Neural progenitor cell (in vitro differentiated cells): Measurements from ENCODE around the gene THSD4.

Experiments
- CTCF ChIP-seq: fragments of 200-600 bp; sonication (generic); IDR thresholded peaks from 2 replicates; pipeline ENCODE4 v1.5.1; 2017; ENCODE audit warnings: antibody characterized with exemption, mild to moderate bottlenecking
- EZH2 ChIP-seq: fragments of 200-600 bp; sonication (generic); IDR thresholded peaks from 2 replicates; pipeline ENCODE4 v1.6.1; 2017; ENCODE audit warnings: antibody characterized with exemption, mild to moderate bottlenecking, moderate library complexity
- EZH2phosphoT487 ChIP-seq: fragments of 200-600 bp; sonication (generic); IDR thresholded peaks from 2 replicates; pipeline ENCODE4 v1.6.1; 2017; ENCODE audit warnings: antibody characterized with exemption

GRCh38 chr15:71664622-71665021 lies 549.4 kb downstream of the THSD4 start:
- TF ChIP-seq CTCF (no peak), EZH2phosphoT487 (no peak), EZH2 (no peak)
